Skeletal muscle satellite cell (primary cell): ENCODE results near the gene WAPL.

ENCODE experiments used
- H3K27me3 ChIP-seq: 2 replicates; pipeline ENCODE4 v1.7.0; 2013; ENCODE audit warnings: low read length; ENCODE audit not compliant: control insufficient read depth, insufficient read depth
- H3K36me3 ChIP-seq: 2 replicates; pipeline ENCODE4 v1.7.0; 2013; ENCODE audit warnings: mild to moderate bottlenecking, control low read depth, low read length; ENCODE audit not compliant: insufficient read depth
- H3K4me1 ChIP-seq: 2 replicates; pipeline ENCODE4 v1.7.0; 2013; ENCODE audit warnings: low read length; ENCODE audit not compliant: control insufficient read depth, insufficient read depth
- H3K4me2 ChIP-seq: 2 replicates; pipeline ENCODE4 v1.7.0; 2013; ENCODE audit warnings: mild to moderate bottlenecking, low read length
- H3K4me3 ChIP-seq: 2 replicates; pipeline ENCODE4 v1.7.0; 2013; ENCODE audit warnings: low read length
- H3K9ac ChIP-seq: 2 replicates; pipeline ENCODE4 v1.7.0; 2013; ENCODE audit warnings: mild to moderate bottlenecking, low read depth, low read length, moderate library complexity
- H3K9me3 ChIP-seq: replicated peaks from 2 replicates; pipeline ENCODE4 v1.7.0; 2013; ENCODE audit warnings: mild to moderate bottlenecking, control low read depth, low read length

The WAPL gene

GRCh38 chr10:86449926-86450558 is 71.5 kb downstream of the WAPL start:
- Histone ChIP-seq H3K27me3 (no peaks in the 10 kb centered on the region), H3K4me1 (no peaks in the 10 kb centered on the region), H3K9me3 (no peaks in the 10 kb centered on the region), H3K4me3 (no peak overlapping the region), H3K9ac (no peak overlapping the region), H3K36me3 (peaks cover 57% of the 10 kb centered on the region), H3K4me2 (no peak overlapping the region)

GRCh38 chr10:86447432-86447831 is 74.2 kb downstream of the WAPL start:
- peaks cover 63% of the 10 kb centered on the region for H3K36me3 ChIP-seq
- H3K4me1 ChIP-seq, result peaks cover 9% of the 10 kb centered on the region
- H3K4me3 ChIP-seq, result no peak overlapping the region
- no peak overlapping the region for H3K9ac ChIP-seq
- no peak overlapping the region for H3K4me2 ChIP-seq
- no peaks in the 10 kb centered on the region for H3K27me3 ChIP-seq
- H3K9me3 ChIP-seq, result no peaks in the 10 kb centered on the region

GRCh38 chr10:86446987-86447386 is 74.6 kb downstream of the WAPL start:
- H3K36me3 ChIP-seq, result peaks cover 61% of the 10 kb centered on the region
- H3K4me2 ChIP-seq, result no peak overlapping the region
- peaks cover 9% of the 10 kb centered on the region for H3K4me1 ChIP-seq
- H3K9me3 ChIP-seq, result no peaks in the 10 kb centered on the region
- no peaks in the 10 kb centered on the region for H3K27me3 ChIP-seq
- no peak overlapping the region for H3K4me3 ChIP-seq
- no peak overlapping the region for H3K9ac ChIP-seq

- H3K4me2 ChIP-seq, result no peak overlapping the region
- H3K4me3 ChIP-seq, result no peak overlapping the region
- H3K9ac ChIP-seq, result no peak overlapping the region
- H3K36me3 ChIP-seq, result peaks cover 61% of the 10 kb centered on the region
- no peaks in the 10 kb centered on the region for H3K9me3 ChIP-seq
- no peaks in the 10 kb centered on the region for H3K27me3 ChIP-seq
- peaks cover 10% of the 10 kb centered on the region for H3K4me1 ChIP-seq
Observed at GRCh38 chr10:86446440-86446839, 75.2 kb downstream of the WAPL start.

GRCh38 chr10:86443936-86444335 is 77.7 kb downstream of the WAPL start:
- peaks cover 56% of the 10 kb centered on the region for H3K36me3 ChIP-seq
- H3K9ac ChIP-seq, result no peak overlapping the region
- no peak overlapping the region for H3K4me3 ChIP-seq

GRCh38 chr10:86443069-86443468 is 78.5 kb downstream of the WAPL start:
- Histone ChIP-seq H3K4me3 (no peak overlapping the region), H3K9ac (no peak overlapping the region), H3K4me2 (no peak overlapping the region), H3K9me3 (no peaks in the 10 kb centered on the region), H3K36me3 (peaks cover 57% of the 10 kb centered on the region), H3K4me1 (peaks cover 26% of the 10 kb centered on the region), H3K27me3 (no peaks in the 10 kb centered on the region)

More at GRCh38 chr10:86443936-86444335, 77.7 kb downstream of the WAPL start:
- Histone ChIP-seq H3K4me1 (peaks cover 26% of the 10 kb centered on the region), H3K9me3 (no peaks in the 10 kb centered on the region), H3K27me3 (no peaks in the 10 kb centered on the region), H3K4me2 (no peak overlapping the region)

GRCh38 chr10:86440874-86441843 is 80.4 kb downstream of the WAPL start:
- H3K9ac ChIP-seq, result no peak overlapping the region
- peaks cover 26% of the 10 kb centered on the region for H3K4me1 ChIP-seq
- peaks cover 71% of the 10 kb centered on the region for H3K36me3 ChIP-seq
- H3K9me3 ChIP-seq, result no peaks in the 10 kb centered on the region
- H3K4me2 ChIP-seq, result no peak overlapping the region
- H3K4me3 ChIP-seq, result no peak overlapping the region
- no peaks in the 10 kb centered on the region for H3K27me3 ChIP-seq

- H3K4me2 ChIP-seq, result no peak overlapping the region
- no peaks in the 10 kb centered on the region for H3K9me3 ChIP-seq
- no peaks in the 10 kb centered on the region for H3K27me3 ChIP-seq
- H3K36me3 ChIP-seq, result peaks cover 74% of the 10 kb centered on the region
- peaks cover 26% of the 10 kb centered on the region for H3K4me1 ChIP-seq
- H3K4me3 ChIP-seq, result no peak overlapping the region
- H3K9ac ChIP-seq, result no peak overlapping the region
Observed at GRCh38 chr10:86439544-86439943, 82.0 kb downstream of the WAPL start.

GRCh38 chr10:86438091-86438749 is 83.4 kb downstream of the WAPL start:
- Histone ChIP-seq H3K9ac (no peak overlapping the region), H3K4me1 (peaks cover 20% of the 10 kb centered on the region), H3K4me2 (no peak overlapping the region), H3K9me3 (no peaks in the 10 kb centered on the region), H3K4me3 (no peak overlapping the region), H3K36me3 (peaks cover 65% of the 10 kb centered on the region), H3K27me3 (no peaks in the 10 kb centered on the region)

GRCh38 chr10:86437447-86437846 is 84.1 kb downstream of the WAPL start:
- no peaks in the 10 kb centered on the region for H3K27me3 ChIP-seq
- no peaks in the 10 kb centered on the region for H3K9me3 ChIP-seq
- no peak overlapping the region for H3K4me3 ChIP-seq
- no peak overlapping the region for H3K4me2 ChIP-seq
- peaks cover 62% of the 10 kb centered on the region for H3K36me3 ChIP-seq
- no peak overlapping the region for H3K9ac ChIP-seq
- H3K4me1 ChIP-seq, result peaks cover 17% of the 10 kb centered on the region

- H3K9ac ChIP-seq, result no peak overlapping the region
- H3K9me3 ChIP-seq, result no peaks in the 10 kb centered on the region
- H3K4me3 ChIP-seq, result no peak overlapping the region
- H3K4me2 ChIP-seq, result no peak overlapping the region
- H3K4me1 ChIP-seq, result peaks cover 17% of the 10 kb centered on the region
- peaks cover 60% of the 10 kb centered on the region for H3K36me3 ChIP-seq
- H3K27me3 ChIP-seq, result no peaks in the 10 kb centered on the region
Observed at GRCh38 chr10:86436963-86437362, 84.6 kb downstream of the WAPL start.
